ENCODE results near the gene SPECC1L. TPM values are rescaled to one million over a fixed set of nuclear protein-coding genes. Genes with fewer than 3 reads are reported as not detected.

SPECC1L gene
- total and polyA plus RNA-seq, 2 of the 8 experiments (the other 6 are each of a cell fraction or from before 2014, with no cell fraction given): 15.7 to 61.6 TPM

DNA sequence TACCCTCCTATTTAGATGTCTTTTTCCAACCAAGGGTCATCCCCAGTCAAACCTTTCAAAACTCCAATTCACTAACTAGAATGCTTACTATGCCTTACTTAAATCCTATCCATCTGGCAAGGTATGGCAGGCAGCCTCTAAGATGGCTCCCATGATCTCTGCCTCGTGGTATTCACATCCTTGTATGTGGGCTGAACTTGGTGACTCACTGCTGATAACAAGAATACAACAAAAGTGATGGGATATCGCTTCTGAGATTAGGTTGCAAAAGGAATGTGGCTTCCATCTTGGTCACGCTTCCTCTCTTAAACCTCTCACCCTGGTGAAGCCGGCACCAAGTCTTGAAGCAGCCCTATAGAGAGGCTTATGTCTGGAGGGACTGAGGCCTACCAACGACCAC, 194.9 kb downstream of the SPECC1L start:
- no peak overlapping the region for H3K27ac ChIP-seq (ENCODE audit: low read depth, low read length)
- FAIRE-seq (no peak), DNase-seq (ENCODE audit: low read depth in 1 of 2, low spot score in 2 of 2) (no peak)

More for the DNA sequence above, 194.9 kb downstream of the SPECC1L start:
- no peak overlapping the region for H2BK120ac ChIP-seq (replicated peaks; ENCODE audit: low read depth, low read length)
- peaks cover 4 to 8% (median 6%) of the 10 kb centered on the region in 4 experiments; a peak in 5 of 7 replicates for H3K4me1 ChIP-seq (replicated peaks in 1 of 4; ENCODE audit: control insufficient read depth in 3 of 4, insufficient read depth in 4 of 4, low read length in 3 of 4)
- H2AFZ ChIP-seq (ENCODE audit: low read length): no peak overlapping the region
- no peak overlapping the region for H2BK15ac ChIP-seq (ENCODE audit: low read length)
- no peak for TF ChIP-seq CTBP2 (IDR thresholded peaks at IDR 0.05; ENCODE audit: borderline replicate concordance, insufficient read depth, insufficient read length, low read length)
- TF ChIP-seq PHF8 (conservative IDR thresholded peaks at IDR 0.05; ENCODE audit: low read depth, low read length): no peak
- H2BK12ac ChIP-seq (ENCODE audit: low read depth, low read length): no peak overlapping the region
- H4K5ac ChIP-seq (ENCODE audit: insufficient read length, low read depth, low read length): no peak overlapping the region
- no peaks in the 10 kb centered on the region for H4K20me1 ChIP-seq (replicated peaks in 1 of 2; ENCODE audit: control insufficient read depth in 1 of 2, insufficient read depth in 2 of 2, low read length in 2 of 2)
- H4K91ac ChIP-seq (replicated peaks; ENCODE audit: insufficient read length, low read length): no peak overlapping the region
- H3K9ac ChIP-seq (replicated peaks in 1 of 4; ENCODE audit: extremely low read depth in 1 of 4, low read depth in 3 of 4, low read length in 3 of 4): no peak overlapping the region
- H4K8ac ChIP-seq (ENCODE audit: extremely low read depth, insufficient read depth, low read length): no peak overlapping the region
- no peak overlapping the region for H3K23ac ChIP-seq (ENCODE audit: insufficient read length)
- H2BK20ac ChIP-seq (ENCODE audit: low read length): no peak overlapping the region
- no peak overlapping the region for H3K14ac ChIP-seq (ENCODE audit: insufficient read length)
- H3K4ac ChIP-seq (replicated peaks; ENCODE audit: insufficient read length, low read depth, low read length): no peak overlapping the region
- ChIA-PET CTCF (ENCODE audit: partially characterized antibody) (interaction anchor here (1.0 to 2.4 kb wide), 5 partner anchors 21 to 44 kb away, joined by 3 to 10 read pairs (median 3); no protein-coding TSS in a partner anchor), POLR2A (ENCODE audit: partially characterized antibody) (interaction anchor here (1.2 to 1.7 kb wide), 2 partner anchors 9 to 11 kb away, joined by 4 read pairs; no protein-coding TSS in a partner anchor)
- H3K79me1 ChIP-seq (ENCODE audit: low read depth, low read length): no peaks in the 10 kb centered on the region
- no peak overlapping the region for H3K4me2 ChIP-seq (ENCODE audit: insufficient read depth in 1 of 2, low read depth in 2 of 2, low read length in 2 of 2)
- no peak overlapping the region for H3K4me3 ChIP-seq (ENCODE audit: extremely low read depth in 1 of 4, insufficient read depth in 2 of 4, low read depth in 3 of 4, low read length in 4 of 4)
- no peaks in the 10 kb centered on the region for H3K36me3 ChIP-seq (ENCODE audit: control insufficient read depth in 2 of 4, insufficient read depth in 4 of 4, low read length in 3 of 4)
- no peaks in the 10 kb centered on the region for H3K9me3 ChIP-seq (ENCODE audit: insufficient read depth in 2 of 2, low read depth in 1 of 2, low read length in 1 of 2)
- H3K27me3 ChIP-seq (replicated peaks in 1 of 4; ENCODE audit: control insufficient read depth in 3 of 4, extremely low read depth in 1 of 4, insufficient read depth in 3 of 4, low read length in 3 of 4): no peaks in the 10 kb centered on the region
- no peak overlapping the region for H3K56ac ChIP-seq (replicated peaks; ENCODE audit: insufficient read length, low read depth, low read length)
- H3K18ac ChIP-seq (ENCODE audit: extremely low read depth, low read length): no peak overlapping the region
- H2BK5ac ChIP-seq (ENCODE audit: low read depth, low read length): no peak overlapping the region
- 90% methylated on average over 5 of the region's 5 CpGs; no CpG with 5 or more reads in 1 of the 2 experiments for WGBS, 2 experiments (ENCODE audit: extremely low coverage in 1 of 2, insufficient coverage in 1 of 2, insufficient read length in 1 of 2, insufficient replicate concordance in 2 of 2, low coverage in 1 of 2, low lambda C conversion rate in 2 of 2, missing lambda C conversion rate in 1 of 2)
- H3K79me2 ChIP-seq (ENCODE audit: control insufficient read depth in 1 of 2, insufficient read depth in 2 of 2, low read length in 2 of 2): no peaks in the 10 kb centered on the region
- H2AK5ac ChIP-seq (ENCODE audit: low read depth, low read length): no peak overlapping the region
- H3K23me2 ChIP-seq (ENCODE audit: low read depth, low read length): no peaks in the 10 kb centered on the region
